Kidney (tissue), 14 donors: ENCODE results near the gene PANX1. TPM values are rescaled to one million over a fixed set of nuclear protein-coding genes. Genes with fewer than 3 reads are reported as not detected.

ENCODE experiments used
- DNase-seq, 5 donors: peaks; one replicate each; pipeline ENCODE4 v3.0.0-alpha.2; 2013 to 2020
- FAIRE-seq: peaks from 2 replicates; lab custom pipeline; 2012; peaks lifted over from hg19 to GRCh38; lab: Jason Lieb, UNC
- H3K27ac ChIP-seq, 2 donors: one replicate each; pipeline ENCODE4 v1.7.0; 2013; ENCODE audit warnings: low read depth in 2 of 2, low read length in 2 of 2, inconsistent platforms in 1 of 2
- H3K27me3 ChIP-seq: one replicate; pipeline ENCODE4 v1.7.1; 2013; ENCODE audit warnings: low read length, inconsistent platforms; ENCODE audit not compliant: control insufficient read depth, insufficient read depth
- H3K36me3 ChIP-seq, 3 donors: one replicate each; pipeline versions ENCODE4 v1.7.0 to v1.7.1; 2013; ENCODE audit warnings: low read length in 3 of 3, control low read depth in 1 of 3, inconsistent platforms in 1 of 3; ENCODE audit not compliant: insufficient read depth in 3 of 3, control insufficient read depth in 2 of 3
- H3K4me1 ChIP-seq, 3 donors: one replicate each; pipeline versions ENCODE4 v1.7.0 to v1.7.1; 2013; ENCODE audit warnings: low read length in 3 of 3, inconsistent platforms in 1 of 3, low read depth in 1 of 3; ENCODE audit not compliant: control insufficient read depth in 2 of 3, insufficient read depth in 2 of 3
- H3K4me3 ChIP-seq, 3 donors: one replicate each; pipeline versions ENCODE4 v1.7.0 to v1.8.1; 2013; ENCODE audit warnings: low read length in 3 of 3, control low read depth in 1 of 3, inconsistent platforms in 1 of 3
- H3K9ac ChIP-seq, 3 donors: one replicate each; pipeline versions ENCODE4 v1.7.0 to v1.7.1; 2013; ENCODE audit warnings: low read length in 3 of 3, control low read depth in 1 of 3, inconsistent platforms in 1 of 3
- H3K9me3 ChIP-seq, 3 donors: one replicate each; pipeline versions ENCODE4 v1.7.0 to v1.7.1; 2013; ENCODE audit warnings: low read length in 3 of 3, control low read depth in 1 of 3, inconsistent platforms in 1 of 3; ENCODE audit not compliant: control insufficient read depth in 2 of 3, insufficient read depth in 1 of 3
- intact Hi-C: fragments of 100-400 bp; cut with DNase I; formaldehyde crosslinking; loops from one replicate; pipeline ENCODE4 v1.11.1; 2022
- polyA plus RNA-seq: library from polyadenylated mRNA; stranded (reverse); fragments of 350-450 nt; fragmentation: Illumina TruSeq; extraction: RNeasy Lipid Tissue Mini Kit (QIAGEN cat#74804); gene quantifications from one replicate; pipeline ENCODE4 v1.2.3, GENCODE V29; 2014; ENCODE audit warnings: low read depth, low replicate concordance; ENCODE audit not compliant: insufficient read depth
- total RNA-seq: library from RNA; stranded (reverse); fragmentation: NEBNext Ultra II Directional; extraction: Animal tissue kit (Norgen Biotek cat#: 25700); gene quantifications from one replicate; pipeline ENCODE4 v1.2.1, GENCODE V29; 2021
- TF ChIP-seq, protein P1 (sequence below): IDR thresholded peaks from 3 replicates; pipeline ENCODE4 v1.5.1; 2012; ENCODE audit warnings: mild to moderate bottlenecking, moderate library complexity, borderline replicate concordance; ENCODE audit not compliant: insufficient read depth; ENCODE audit errors: extremely low read depth
- donor health status: control.
- donor health status: control.
- donor health status: control.
- donor health status: control.
- donor health status: control.
- donor health status: DM: yes; HTN: yes; CAD: no.
- donor health status: Normal renal cell carcinoma (clear cell type).

The PANX1 gene
- total and polyA plus RNA-seq, 2 donors from 2014 or later = 5.3 to 13.9 TPM

DNA sequence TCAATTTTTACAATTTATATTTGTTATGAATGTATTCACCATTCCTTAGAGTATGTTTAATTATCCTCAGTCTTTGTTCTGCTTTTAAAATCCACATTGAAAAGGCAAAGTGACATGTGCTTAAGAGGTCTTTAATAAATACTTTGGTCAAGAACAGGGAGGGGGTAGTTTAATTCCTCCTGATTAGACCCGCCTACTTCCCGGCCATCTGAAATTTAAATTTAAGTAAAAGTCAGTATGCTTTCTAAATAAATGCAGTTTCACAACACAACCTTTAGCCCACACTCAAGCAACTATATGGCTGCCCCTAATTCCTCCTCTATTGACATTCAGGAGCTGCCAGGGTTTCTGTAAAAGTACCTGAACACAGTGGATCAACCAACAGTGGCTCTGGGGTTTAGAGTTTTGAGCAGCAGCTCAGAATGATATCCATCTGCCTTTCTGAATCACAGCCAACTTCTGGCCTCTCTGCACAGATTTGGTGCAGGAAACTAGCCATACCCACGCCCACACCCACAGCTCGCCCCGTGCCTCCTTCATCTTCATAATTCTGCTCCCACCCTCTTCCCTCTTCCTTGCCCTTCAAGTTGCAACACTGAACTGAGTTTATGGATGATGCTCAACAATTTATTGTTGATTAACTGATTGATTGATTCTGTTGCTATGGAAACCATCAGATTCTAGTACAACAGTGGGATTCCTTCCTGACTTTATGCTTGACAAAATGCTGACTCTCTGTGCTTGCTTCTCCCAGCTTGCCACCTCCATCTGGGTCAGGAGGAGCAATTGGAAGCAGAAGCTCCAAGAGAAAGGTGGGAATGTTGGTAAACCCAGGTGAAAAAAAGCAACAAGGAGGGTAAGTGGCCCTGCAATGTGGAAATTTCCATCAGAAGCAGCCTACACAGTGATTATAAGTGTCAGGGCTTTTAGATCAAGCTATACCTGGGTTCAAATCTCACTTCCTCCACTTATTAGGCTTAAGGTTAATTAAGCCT, 70.8 kb downstream of the PANX1 start:
- H3K9me3 ChIP-seq = no peaks in the 10 kb centered on the region
- no peak overlapping the region for H3K9ac ChIP-seq
- no peaks in the 10 kb centered on the region for H3K27me3 ChIP-seq
- no peak for DNase-seq
- intact Hi-C loops = no loop called here
- FAIRE-seq = no peak
- TF ChIP-seq, protein P1, sequence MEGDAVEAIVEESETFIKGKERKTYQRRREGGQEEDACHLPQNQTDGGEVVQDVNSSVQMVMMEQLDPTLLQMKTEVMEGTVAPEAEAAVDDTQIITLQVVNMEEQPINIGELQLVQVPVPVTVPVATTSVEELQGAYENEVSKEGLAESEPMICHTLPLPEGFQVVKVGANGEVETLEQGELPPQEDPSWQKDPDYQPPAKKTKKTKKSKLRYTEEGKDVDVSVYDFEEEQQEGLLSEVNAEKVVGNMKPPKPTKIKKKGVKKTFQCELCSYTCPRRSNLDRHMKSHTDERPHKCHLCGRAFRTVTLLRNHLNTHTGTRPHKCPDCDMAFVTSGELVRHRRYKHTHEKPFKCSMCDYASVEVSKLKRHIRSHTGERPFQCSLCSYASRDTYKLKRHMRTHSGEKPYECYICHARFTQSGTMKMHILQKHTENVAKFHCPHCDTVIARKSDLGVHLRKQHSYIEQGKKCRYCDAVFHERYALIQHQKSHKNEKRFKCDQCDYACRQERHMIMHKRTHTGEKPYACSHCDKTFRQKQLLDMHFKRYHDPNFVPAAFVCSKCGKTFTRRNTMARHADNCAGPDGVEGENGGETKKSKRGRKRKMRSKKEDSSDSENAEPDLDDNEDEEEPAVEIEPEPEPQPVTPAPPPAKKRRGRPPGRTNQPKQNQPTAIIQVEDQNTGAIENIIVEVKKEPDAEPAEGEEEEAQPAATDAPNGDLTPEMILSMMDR = no peak
- H3K27ac ChIP-seq = no peak overlapping the region
- no peaks in the 10 kb centered on the region for H3K36me3 ChIP-seq
- no peak overlapping the region for H3K4me3 ChIP-seq
- H3K4me1 ChIP-seq = no peaks in the 10 kb centered on the region

DNA sequence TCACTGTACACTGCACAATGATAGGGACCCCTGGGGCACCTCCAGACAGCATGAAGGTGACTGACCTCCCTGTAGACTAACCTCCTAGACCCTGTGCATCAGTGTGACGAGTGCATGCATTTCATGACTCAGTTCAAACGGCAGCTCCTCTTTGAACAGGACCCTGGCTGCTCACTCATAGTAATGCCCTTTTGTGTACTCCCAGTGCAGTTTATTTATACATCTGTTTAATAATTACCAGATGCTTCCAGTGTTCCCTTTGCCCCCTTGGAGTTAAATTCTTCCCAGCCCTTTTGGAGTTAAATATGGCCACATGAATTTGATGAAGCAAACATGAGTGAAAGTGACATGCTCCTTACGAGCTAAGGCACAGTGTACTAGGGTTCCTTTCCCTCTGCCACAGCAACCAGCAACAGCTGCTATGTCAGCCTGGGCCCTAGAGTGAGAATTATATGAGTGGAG, 72.4 kb downstream of the PANX1 start:
- Histone ChIP-seq H3K27me3 (no peaks in the 10 kb centered on the region), H3K9ac (no peak overlapping the region), H3K4me1 (no peaks in the 10 kb centered on the region), H3K27ac (no peak overlapping the region), H3K9me3 (no peaks in the 10 kb centered on the region), H3K36me3 (no peaks in the 10 kb centered on the region), H3K4me3 (no peak overlapping the region)
- FAIRE-seq = no peak
- TF ChIP-seq, protein P1 = no peak
- intact Hi-C loops = no loop called here
- DNase-seq = peak in 4 of 5 donors; percentile 40 to 64 (median 52)

GRCh38 chr11:94203070-94203469, 74.4 kb downstream of the PANX1 start:
- intact Hi-C loops = no loop called here
- FAIRE-seq (no peak), DNase-seq (no peak)
- H3K27ac ChIP-seq = no peak overlapping the region
- no peak overlapping the region for H3K4me3 ChIP-seq
- H3K4me1 ChIP-seq = no peaks in the 10 kb centered on the region
- H3K36me3 ChIP-seq = no peaks in the 10 kb centered on the region
- H3K27me3 ChIP-seq = no peaks in the 10 kb centered on the region
- no peak overlapping the region for H3K9ac ChIP-seq
- TF ChIP-seq, protein P1 = no peak
- no peaks in the 10 kb centered on the region for H3K9me3 ChIP-seq
